ENCODE data around the gene CPED1.
"Not testable (repeated sequence)": the region's sequence is repeated elsewhere in the genome, so short reads cannot be mapped to it uniquely, and the experiment has no call there.

The CPED1 gene

GRCh38 chr7:121042899-121043298 lies 54.4 kb downstream of the CPED1 start:
- DNase-seq: no peak

GRCh38 chr7:121043314-121044234 lies 55.1 kb downstream of the CPED1 start:
- no peak for DNase-seq

- no peak for DNase-seq
These were observed 56.6 kb downstream of the CPED1 start for GRCh38 chr7:121045090-121045489.

GRCh38 chr7:121046009-121046408 lies 57.5 kb downstream of the CPED1 start:
- DNase-seq: no peak

- DNase-seq: no peak
These were observed 58.5 kb downstream of the CPED1 start for GRCh38 chr7:121046893-121047468.

GRCh38 chr7:121048195-121048594 lies 59.7 kb downstream of the CPED1 start:
- no peak for DNase-seq

GRCh38 chr7:121049028-121049791 lies 60.7 kb downstream of the CPED1 start:
- DNase-seq: no peak

GRCh38 chr7:121049897-121050296 lies 61.4 kb downstream of the CPED1 start:
- DNase-seq: no peak

GRCh38 chr7:121053219-121053618 lies 64.7 kb downstream of the CPED1 start:
- DNase-seq: no peak

- DNase-seq: no peak
These were observed 66.4 kb downstream of the CPED1 start for GRCh38 chr7:121054925-121055324.

GRCh38 chr7:121057878-121058277 lies 69.4 kb downstream of the CPED1 start:
- no peak for DNase-seq

GRCh38 chr7:121058975-121059374 lies 70.5 kb downstream of the CPED1 start:
- no peak for DNase-seq

GRCh38 chr7:121059979-121060509 lies 71.5 kb downstream of the CPED1 start:
- DNase-seq: not testable (repeated sequence)

- no peak for DNase-seq
These were observed 73.4 kb downstream of the CPED1 start for GRCh38 chr7:121061677-121062582.

- no peak for DNase-seq
These were observed 74.3 kb downstream of the CPED1 start for GRCh38 chr7:121062671-121063279.

GRCh38 chr7:121067717-121068116 lies 79.2 kb downstream of the CPED1 start:
- DNase-seq: not testable (repeated sequence)

GRCh38 chr7:121069346-121070100 lies 81.0 kb downstream of the CPED1 start:
- no peak for DNase-seq

GRCh38 chr7:121071132-121071531 lies 82.6 kb downstream of the CPED1 start:
- no peak for DNase-seq

GRCh38 chr7:121071662-121072061 lies 83.2 kb downstream of the CPED1 start:
- DNase-seq: no peak

- no peak for DNase-seq
These were observed 84.3 kb downstream of the CPED1 start for GRCh38 chr7:121072826-121073225.
